Osteocyte (in vitro differentiated cells): ENCODE data around the gene GSTO1. TPM values are rescaled to one million over a fixed set of nuclear protein-coding genes. Genes with fewer than 3 reads are reported as not detected.
A peak's percentile ranks its signal among the peaks of the same experiment; 100 is the strongest.

Experiments
- DNase-seq: peaks from one replicate; pipeline ENCODE4 v3.0.0; 2021; ENCODE audit warnings: mixed read lengths; ENCODE audit not compliant: unreplicated experiment; ENCODE audit errors: extremely low spot score
- H3K27ac Mint-ChIP-seq: one replicate; pipeline ENCODE4 v1.8.0; 2021; ENCODE audit warnings: mild to moderate bottlenecking, mixed read lengths; ENCODE audit not compliant: unreplicated experiment
- H3K27me3 Mint-ChIP-seq: one replicate; pipeline ENCODE4 v1.8.0; 2021; ENCODE audit warnings: mixed read lengths; ENCODE audit not compliant: unreplicated experiment
- H3K36me3 Mint-ChIP-seq: one replicate; pipeline ENCODE4 v1.8.0; 2021; ENCODE audit warnings: mixed read lengths; ENCODE audit not compliant: unreplicated experiment
- H3K4me1 Mint-ChIP-seq: one replicate; pipeline ENCODE4 v1.8.0; 2021; ENCODE audit warnings: mixed read lengths; ENCODE audit not compliant: unreplicated experiment
- H3K4me3 Mint-ChIP-seq: one replicate; pipeline ENCODE4 v1.8.0; 2021; ENCODE audit warnings: mild to moderate bottlenecking, moderate library complexity, mixed read lengths; ENCODE audit not compliant: unreplicated experiment
- H3K9me3 Mint-ChIP-seq: one replicate; pipeline ENCODE4 v1.8.0; 2021; ENCODE audit warnings: mixed read lengths; ENCODE audit not compliant: unreplicated experiment
- total RNA-seq: library from RNA; stranded (reverse); gene quantifications from 2 replicates; pipeline ENCODE4 v1.2.1, GENCODE V29; 2021
- TF ChIP-seq, protein P1 (sequence below): fragments of 200-600 bp; sonication (generic); IDR thresholded peaks from 2 replicates; pipeline ENCODE4 v1.5.0; 2021; ENCODE audit warnings: antibody characterized with exemption, mild to moderate bottlenecking, moderate library complexity

GSTO1 gene
- total RNA-seq, 1 donor from 2014 or later, result 77.4 TPM

DNA sequence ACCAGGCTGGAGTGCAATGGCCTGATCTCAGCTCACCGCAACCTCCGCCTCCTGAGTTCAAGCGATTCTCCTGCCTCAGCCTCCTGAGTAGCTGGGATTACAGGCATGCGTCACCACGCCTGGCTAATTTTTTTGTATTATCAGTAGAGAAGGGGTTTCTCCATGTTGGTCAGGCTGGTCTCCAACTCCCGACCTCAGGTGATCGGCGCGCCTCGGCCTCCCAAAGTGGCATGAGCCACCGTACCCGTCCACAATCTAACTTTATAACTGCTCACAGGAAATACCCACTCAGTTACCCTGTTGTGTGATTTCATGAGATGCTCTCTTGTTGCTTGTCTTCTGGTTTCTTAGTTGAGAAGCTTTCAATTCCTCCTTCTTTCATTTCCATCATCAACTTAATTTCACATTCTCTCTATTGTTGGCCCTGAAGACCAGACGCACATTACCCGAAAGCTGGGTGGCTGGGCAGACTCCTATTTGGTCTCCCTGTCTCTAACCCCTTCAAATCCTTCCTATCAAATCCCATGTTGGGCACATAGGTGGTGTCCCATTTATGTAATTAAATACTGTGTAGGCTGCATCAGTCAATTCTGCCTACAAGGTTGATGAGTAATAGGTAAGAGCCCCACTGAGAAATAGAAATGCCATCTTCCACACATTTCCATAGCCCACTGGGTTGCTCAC is 13.2 kb downstream of the GSTO1 start:
- Mint-ChIP-seq H3K27ac (peak overlapping the region; percentile 91), H3K9me3 (no peaks in the 10 kb centered on the region)
- TF ChIP-seq, protein P1, sequence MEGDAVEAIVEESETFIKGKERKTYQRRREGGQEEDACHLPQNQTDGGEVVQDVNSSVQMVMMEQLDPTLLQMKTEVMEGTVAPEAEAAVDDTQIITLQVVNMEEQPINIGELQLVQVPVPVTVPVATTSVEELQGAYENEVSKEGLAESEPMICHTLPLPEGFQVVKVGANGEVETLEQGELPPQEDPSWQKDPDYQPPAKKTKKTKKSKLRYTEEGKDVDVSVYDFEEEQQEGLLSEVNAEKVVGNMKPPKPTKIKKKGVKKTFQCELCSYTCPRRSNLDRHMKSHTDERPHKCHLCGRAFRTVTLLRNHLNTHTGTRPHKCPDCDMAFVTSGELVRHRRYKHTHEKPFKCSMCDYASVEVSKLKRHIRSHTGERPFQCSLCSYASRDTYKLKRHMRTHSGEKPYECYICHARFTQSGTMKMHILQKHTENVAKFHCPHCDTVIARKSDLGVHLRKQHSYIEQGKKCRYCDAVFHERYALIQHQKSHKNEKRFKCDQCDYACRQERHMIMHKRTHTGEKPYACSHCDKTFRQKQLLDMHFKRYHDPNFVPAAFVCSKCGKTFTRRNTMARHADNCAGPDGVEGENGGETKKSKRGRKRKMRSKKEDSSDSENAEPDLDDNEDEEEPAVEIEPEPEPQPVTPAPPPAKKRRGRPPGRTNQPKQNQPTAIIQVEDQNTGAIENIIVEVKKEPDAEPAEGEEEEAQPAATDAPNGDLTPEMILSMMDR, result no peak

DNA sequence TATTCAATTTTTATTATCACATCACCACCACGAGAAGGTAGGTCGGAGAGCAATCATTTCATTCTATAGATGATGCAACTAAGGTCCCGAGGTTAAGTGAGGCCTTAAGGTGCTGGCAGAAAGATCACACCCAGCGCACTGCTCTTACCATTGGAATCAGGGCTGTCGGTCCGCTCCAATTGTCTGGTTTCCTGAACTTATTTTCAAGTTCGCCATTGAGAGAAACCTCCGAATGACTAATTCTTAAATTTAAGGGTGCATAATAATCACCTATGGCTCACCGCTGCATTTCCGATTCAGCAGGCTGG is 13.7 kb downstream of the GSTO1 start:
- H3K27ac Mint-ChIP-seq, result peak overlapping the region; percentile 91
- H3K4me1 Mint-ChIP-seq, result peaks cover 14% of the 10 kb centered on the region
- TF ChIP-seq, protein P1, result no peak
- H3K9me3 Mint-ChIP-seq, result no peaks in the 10 kb centered on the region
- no peak for DNase-seq
- peaks cover 26% of the 10 kb centered on the region for H3K36me3 Mint-ChIP-seq
- peak overlapping the region; percentile 87 for H3K4me3 Mint-ChIP-seq
- no peaks in the 10 kb centered on the region for H3K27me3 Mint-ChIP-seq

More for the DNA sequence above, 13.2 kb downstream of the GSTO1 start:
- H3K36me3 Mint-ChIP-seq, result peaks cover 26% of the 10 kb centered on the region
- no peaks in the 10 kb centered on the region for H3K27me3 Mint-ChIP-seq
- DNase-seq, result no peak
- H3K4me3 Mint-ChIP-seq, result peak overlapping the region; percentile 87
- peaks cover 14% of the 10 kb centered on the region for H3K4me1 Mint-ChIP-seq

DNA sequence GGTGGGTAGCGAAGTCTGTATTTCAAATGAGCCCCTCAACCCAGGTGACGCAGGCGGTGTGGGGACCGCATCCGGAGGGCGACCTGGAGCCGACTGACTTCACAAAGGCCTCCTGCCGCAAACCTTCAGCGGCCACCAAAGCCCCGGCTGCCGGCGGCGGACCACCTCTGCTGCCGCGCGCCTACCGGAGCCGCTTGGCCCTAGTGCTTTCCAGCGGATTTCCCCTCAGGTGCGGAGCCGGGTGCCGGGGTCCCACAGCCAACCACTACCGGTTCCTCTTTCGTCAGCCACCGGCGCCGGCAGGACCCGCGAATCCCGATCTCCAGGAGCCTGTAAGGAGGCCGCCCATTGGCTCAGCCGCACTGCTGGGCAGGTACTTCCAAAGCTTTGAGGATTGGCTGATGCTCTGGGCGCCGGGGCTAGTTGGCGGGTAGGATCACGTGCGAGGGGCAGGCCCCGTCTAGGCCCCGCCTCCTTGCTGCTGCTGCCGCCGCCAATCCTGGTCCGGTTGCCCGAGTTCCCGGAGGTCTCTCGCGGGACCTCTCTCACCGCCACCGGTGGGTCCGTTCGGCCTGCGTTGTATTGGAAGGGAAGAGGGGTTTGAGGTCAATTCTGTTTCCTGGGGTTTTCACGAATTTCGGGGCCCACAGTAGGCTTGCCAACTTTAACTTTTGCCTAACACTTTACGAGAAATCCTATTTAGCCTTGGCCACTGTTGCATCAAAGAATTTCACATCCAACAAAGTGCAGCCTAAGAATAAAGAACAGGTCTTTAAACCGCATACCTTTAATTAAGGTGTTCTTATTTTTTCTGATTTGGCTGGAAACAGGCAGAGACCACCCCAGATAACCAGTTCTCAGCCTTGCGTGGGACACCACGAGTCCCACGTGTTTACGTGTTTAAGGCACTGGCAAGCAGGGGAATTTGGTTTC is 14.3 kb downstream of the GSTO1 start, which contains the start of gene GSTO2:
Gene GSTO2, plus strand, starts transcription at position 472 of the 933 bp plus-strand sequence. CDS start 5,732 bp downstream, outside the sequence.
- no peaks in the 10 kb centered on the region for H3K9me3 Mint-ChIP-seq
- DNase-seq, result peak; percentile 100
- peak within 1 kb of the TSS; percentile 91 for H3K27ac Mint-ChIP-seq
- TF ChIP-seq, protein P1, result no peak
- peak within 1 kb of the TSS; percentile 87 for H3K4me3 Mint-ChIP-seq
- no peaks in the 10 kb centered on the region for H3K27me3 Mint-ChIP-seq
- peaks cover 14% of the 10 kb centered on the region for H3K4me1 Mint-ChIP-seq
- H3K36me3 Mint-ChIP-seq, result peaks cover 19% of the 10 kb centered on the region

DNA sequence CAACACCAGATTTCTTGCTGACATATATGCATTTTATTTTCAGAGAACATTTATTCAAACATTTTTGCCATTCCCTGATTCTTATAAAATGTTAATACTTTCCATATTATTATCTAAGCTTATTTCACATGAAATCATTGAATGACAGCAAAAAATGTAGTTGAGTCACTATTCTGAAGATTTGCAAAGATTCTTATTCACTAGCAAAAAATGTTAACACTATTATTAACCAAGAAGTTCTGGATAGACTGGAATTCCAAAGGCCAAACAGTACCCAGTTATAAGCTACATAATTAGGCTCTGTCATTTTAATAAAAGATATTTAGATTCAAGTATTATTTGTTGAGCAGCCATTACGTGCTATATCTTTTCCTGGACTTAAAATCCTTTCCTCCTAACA is 18.6 kb downstream of the GSTO1 start:
- H3K9me3 Mint-ChIP-seq, result no peaks in the 10 kb centered on the region
- TF ChIP-seq, protein P1, result no peak
- peaks cover 7% of the 10 kb centered on the region for H3K4me1 Mint-ChIP-seq
- peaks cover 19% of the 10 kb centered on the region for H3K27me3 Mint-ChIP-seq
- DNase-seq, result no peak
- no peaks in the 10 kb centered on the region for H3K36me3 Mint-ChIP-seq
- no peak overlapping the region for H3K27ac Mint-ChIP-seq
- H3K4me3 Mint-ChIP-seq, result no peak overlapping the region
